ENCODE results near the gene SLC25A38. TPM values are rescaled to one million over a fixed set of nuclear protein-coding genes. Genes with fewer than 3 reads are reported as not detected.
"Not testable (repeated sequence)": the region's sequence is repeated elsewhere in the genome, so short reads cannot be mapped to it uniquely, and the experiment has no call there.

SLC25A38 gene
- total RNA-seq, 2 donors from 2014 or later = 37.5 to 39.7 TPM

- not testable (repeated sequence) for H3K27me3 Mint-ChIP-seq (ENCODE audit: low read depth); H3K27ac Mint-ChIP-seq; H3K4me3 Mint-ChIP-seq; H3K9me3 Mint-ChIP-seq; DNase-seq; ATAC-seq (replicated peaks in 1 of 2); H3K36me3 Mint-ChIP-seq (ENCODE audit: insufficient read depth in 2 of 2)
- peaks cover 34% of the 10 kb centered on the region for H3K4me1 Mint-ChIP-seq (ENCODE audit: low read depth)
These were observed 32.0 kb upstream of the SLC25A38 start for GRCh38 chr3:39351134-39351533.

GRCh38 chr3:39353168-39353927, 29.8 kb upstream of the SLC25A38 start:
- DNase-seq; H3K9me3 Mint-ChIP-seq; H3K36me3 Mint-ChIP-seq (ENCODE audit: insufficient read depth in 2 of 2); H3K4me3 Mint-ChIP-seq; ATAC-seq (replicated peaks in 1 of 2); H3K27ac Mint-ChIP-seq: not testable (repeated sequence)
- Mint-ChIP-seq H3K4me1 (ENCODE audit: low read depth) (peaks cover 24% of the 10 kb centered on the region), H3K27me3 (ENCODE audit: low read depth) (peaks cover 11% of the 10 kb centered on the region)

DNA sequence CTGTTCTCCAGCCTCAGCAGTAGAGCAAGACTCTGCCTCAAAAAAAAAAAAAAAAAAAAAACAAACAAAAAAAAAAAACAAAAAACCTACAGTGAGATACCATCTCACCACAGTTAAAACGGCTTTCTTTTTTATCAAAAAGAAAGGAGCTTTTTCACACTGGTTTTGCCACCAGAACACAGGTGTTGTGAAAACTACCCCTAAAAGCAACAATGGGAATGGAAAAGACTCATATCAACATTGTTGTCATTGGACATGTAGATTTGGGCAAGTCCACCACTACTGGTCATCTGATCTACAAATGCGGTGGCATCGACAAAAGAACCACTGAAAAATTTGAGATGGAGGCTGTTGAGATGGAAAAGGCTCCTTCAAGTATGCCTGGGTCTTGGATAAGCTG, 24.8 kb upstream of the SLC25A38 start:
- Mint-ChIP-seq H3K4me3 (no peak overlapping the region), H3K9me3 (no peaks in the 10 kb centered on the region), H3K27ac (no peak overlapping the region), H3K27me3 (ENCODE audit: low read depth) (peaks cover 11% of the 10 kb centered on the region), H3K4me1 (ENCODE audit: low read depth) (peaks cover 42% of the 10 kb centered on the region), H3K36me3 (ENCODE audit: insufficient read depth in 2 of 2) (peaks cover 0 to 2% of the 10 kb centered on the region in 2 donors)
- DNase-seq (no peak), ATAC-seq (replicated peaks in 1 of 2) (no peak)

DNA sequence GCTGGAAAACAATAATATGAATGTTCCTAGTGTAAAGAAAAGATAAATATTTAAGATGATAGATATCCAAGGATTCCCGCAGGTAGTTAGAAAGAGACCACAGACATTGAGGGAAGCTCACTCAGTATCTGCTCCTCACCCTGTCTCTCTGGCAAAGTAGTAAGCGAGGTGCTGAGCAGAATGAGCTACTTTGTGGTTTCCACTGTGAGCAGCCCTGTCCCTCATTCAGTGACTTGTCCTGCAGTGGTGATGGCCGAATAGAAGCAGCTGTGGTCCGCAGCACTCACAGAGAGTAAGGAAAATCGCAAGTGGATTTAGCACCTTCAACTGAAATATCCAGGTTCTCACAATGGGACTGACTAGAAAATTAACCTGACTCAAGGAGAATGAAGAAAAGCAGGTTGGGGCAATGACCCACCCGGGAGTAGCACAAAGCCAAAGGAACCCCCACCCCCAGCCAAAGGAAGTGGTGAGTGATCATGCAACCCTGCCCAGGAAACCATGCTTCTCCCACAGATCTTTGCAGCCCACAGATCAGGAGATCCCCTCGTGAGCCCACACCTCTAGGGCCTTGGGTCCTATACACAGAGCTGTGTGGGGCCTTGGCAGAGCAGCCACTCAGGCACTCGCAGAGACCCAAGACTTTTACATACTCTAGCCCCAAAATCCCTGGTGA, 21.8 kb upstream of the SLC25A38 start:
- Mint-ChIP-seq H3K27ac (peak overlapping the region; percentile 9), H3K36me3 (ENCODE audit: insufficient read depth in 2 of 2) (no peaks in the 10 kb centered on the region), H3K4me1 (ENCODE audit: low read depth) (peaks cover 42% of the 10 kb centered on the region), H3K9me3 (peaks cover 0 to 1% of the 10 kb centered on the region in 2 donors), H3K27me3 (ENCODE audit: low read depth) (peaks cover 5% of the 10 kb centered on the region), H3K4me3 (peak overlapping the region; percentile 53 to 77)
- ATAC-seq (replicated peaks in 1 of 2) (peak; percentile 94 to 98), DNase-seq (peak; percentile 68 to 78)

- peak overlapping the region in 1 of 2 donors; percentile 53 for H3K4me3 Mint-ChIP-seq
- no peak overlapping the region for H3K27ac Mint-ChIP-seq
- peaks cover 4% of the 10 kb centered on the region for H3K27me3 Mint-ChIP-seq (ENCODE audit: low read depth)
- peaks cover 41% of the 10 kb centered on the region for H3K4me1 Mint-ChIP-seq (ENCODE audit: low read depth)
- no peaks in the 10 kb centered on the region for H3K36me3 Mint-ChIP-seq (ENCODE audit: insufficient read depth in 2 of 2)
- no peak for DNase-seq
- ATAC-seq (replicated peaks in 1 of 2) = no peak
- peaks cover 0 to 1% of the 10 kb centered on the region in 2 donors for H3K9me3 Mint-ChIP-seq
These were observed 21.0 kb upstream of the SLC25A38 start for GRCh38 chr3:39362192-39362591.

- no peak overlapping the region for H3K27ac Mint-ChIP-seq
These were observed 20.4 kb upstream of the SLC25A38 start for GRCh38 chr3:39362812-39363211.

GRCh38 chr3:39370450-39370849, 12.7 kb upstream of the SLC25A38 start:
- not testable (repeated sequence) for ATAC-seq (replicated peaks in 1 of 2); H3K4me3 Mint-ChIP-seq

More at GRCh38 chr3:39362812-39363211, 20.4 kb upstream of the SLC25A38 start:
- no peak for ATAC-seq (replicated peaks in 1 of 2)
- Mint-ChIP-seq H3K4me1 (ENCODE audit: low read depth) (peaks cover 35% of the 10 kb centered on the region), H3K27me3 (ENCODE audit: low read depth) (no peaks in the 10 kb centered on the region), H3K9me3 (peaks cover 0 to 1% of the 10 kb centered on the region in 2 donors), H3K36me3 (ENCODE audit: insufficient read depth in 2 of 2) (no peaks in the 10 kb centered on the region), H3K4me3 (peak overlapping the region in 1 of 2 donors; percentile 53)
- DNase-seq = no peak

GRCh38 chr3:39372833-39373232, 10.3 kb upstream of the SLC25A38 start:
- peaks cover 0 to 6% of the 10 kb centered on the region in 2 donors for H3K9me3 Mint-ChIP-seq
- H3K4me3 Mint-ChIP-seq = no peak overlapping the region
- DNase-seq (no peak), ATAC-seq (replicated peaks in 1 of 2) (peak in 1 of 2 donors; percentile 26)
- H3K27ac Mint-ChIP-seq = no peak overlapping the region
- H3K36me3 Mint-ChIP-seq (ENCODE audit: insufficient read depth in 2 of 2) = peaks cover 0 to 7% of the 10 kb centered on the region in 2 donors
- no peaks in the 10 kb centered on the region for H3K4me1 Mint-ChIP-seq (ENCODE audit: low read depth)
- H3K27me3 Mint-ChIP-seq (ENCODE audit: low read depth) = no peaks in the 10 kb centered on the region

More at GRCh38 chr3:39370450-39370849, 12.7 kb upstream of the SLC25A38 start:
- not testable (repeated sequence) for DNase-seq; H3K27me3 Mint-ChIP-seq (ENCODE audit: low read depth); H3K27ac Mint-ChIP-seq; H3K36me3 Mint-ChIP-seq (ENCODE audit: insufficient read depth in 2 of 2); H3K4me1 Mint-ChIP-seq (ENCODE audit: low read depth); H3K9me3 Mint-ChIP-seq

- peaks cover 0 to 4% of the 10 kb centered on the region in 2 donors for H3K36me3 Mint-ChIP-seq (ENCODE audit: insufficient read depth in 2 of 2)
- no peak overlapping the region for H3K4me3 Mint-ChIP-seq
- H3K27ac Mint-ChIP-seq = no peak overlapping the region
- H3K4me1 Mint-ChIP-seq (ENCODE audit: low read depth) = peaks cover 6% of the 10 kb centered on the region
- DNase-seq (no peak), ATAC-seq (replicated peaks in 1 of 2) (no peak)
- no peaks in the 10 kb centered on the region for H3K27me3 Mint-ChIP-seq (ENCODE audit: low read depth)
- no peaks in the 10 kb centered on the region for H3K9me3 Mint-ChIP-seq
These were observed 6.1 kb upstream of the SLC25A38 start for GRCh38 chr3:39376959-39377634.

GRCh38 chr3:39378088-39378487, 5.1 kb upstream of the SLC25A38 start:
- ATAC-seq (replicated peaks in 1 of 2) (peak; percentile 79 to 83), DNase-seq (peak; percentile 59 to 68)
- no peaks in the 10 kb centered on the region for H3K36me3 Mint-ChIP-seq (ENCODE audit: insufficient read depth in 2 of 2)
- peaks cover 14% of the 10 kb centered on the region for H3K4me1 Mint-ChIP-seq (ENCODE audit: low read depth)
- H3K27ac Mint-ChIP-seq = no peak overlapping the region
- H3K4me3 Mint-ChIP-seq = no peak overlapping the region
- no peaks in the 10 kb centered on the region for H3K9me3 Mint-ChIP-seq
- no peaks in the 10 kb centered on the region for H3K27me3 Mint-ChIP-seq (ENCODE audit: low read depth)

- no peak for ATAC-seq (replicated peaks in 1 of 2)
- Mint-ChIP-seq H3K4me3 (no peak overlapping the region), H3K4me1 (ENCODE audit: low read depth) (peaks cover 14% of the 10 kb centered on the region), H3K36me3 (ENCODE audit: insufficient read depth in 2 of 2) (peaks cover 0 to 2% of the 10 kb centered on the region in 2 donors), H3K9me3 (no peaks in the 10 kb centered on the region), H3K27ac (no peak overlapping the region), H3K27me3 (ENCODE audit: low read depth) (no peaks in the 10 kb centered on the region)
- no peak for DNase-seq
These were observed 4.0 kb upstream of the SLC25A38 start for GRCh38 chr3:39378957-39379777.

DNA sequence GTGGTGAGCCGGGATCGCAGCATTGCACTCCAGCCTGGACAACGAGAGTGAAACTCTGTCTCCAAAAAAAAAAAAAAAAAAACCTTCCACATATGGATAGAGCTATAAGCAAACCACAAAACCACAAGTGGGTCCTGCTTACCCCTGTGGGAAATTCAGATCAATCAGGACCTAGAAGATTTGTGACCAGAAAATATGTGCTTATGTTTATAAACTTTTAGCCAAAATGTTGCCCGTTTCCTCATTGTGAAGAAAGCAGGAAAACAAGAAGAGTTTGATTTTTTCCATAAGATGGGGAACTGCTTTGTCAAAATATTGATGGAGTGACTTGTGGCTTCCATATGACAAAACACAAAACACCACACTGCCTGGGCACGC, 3.4 kb upstream of the SLC25A38 start:
- Mint-ChIP-seq H3K4me3 (no peak overlapping the region), H3K36me3 (ENCODE audit: insufficient read depth in 2 of 2) (peaks cover 0 to 2% of the 10 kb centered on the region in 2 donors), H3K27ac (no peak overlapping the region), H3K9me3 (no peaks in the 10 kb centered on the region), H3K4me1 (ENCODE audit: low read depth) (peaks cover 20% of the 10 kb centered on the region), H3K27me3 (ENCODE audit: low read depth) (no peaks in the 10 kb centered on the region)
- ATAC-seq (replicated peaks in 1 of 2) = no peak
- no peak for DNase-seq

Measured in activated T-cell treated with anti-CD3 and anti-CD28 coated beads, Interleukin-2, amount 50 U/mL, for 72 hours (primary cell).